T-helper 2 cell treated with Interferon-gamma antibody and Interleukin-4, amounts not matched to agents 5 μg/mL and 100 μg/mL, for 36 hours (primary cell): ENCODE measurements around the gene NHS.
"Not testable (repeated sequence)": the region's sequence is repeated elsewhere in the genome, so short reads cannot be mapped to it uniquely, and the experiment has no call there.

Experiments
- DNase-seq: peaks from one replicate; pipeline ENCODE4 v3.0.0; 2021; ENCODE audit warnings: low spot score
- H3K27ac Mint-ChIP-seq: one replicate; pipeline ENCODE4 v1.8.0; 2021; ENCODE audit warnings: mild to moderate bottlenecking, mixed read lengths
- H3K27me3 Mint-ChIP-seq: one replicate; pipeline ENCODE4 v1.8.0; 2021; ENCODE audit warnings: low read depth, mixed read lengths
- H3K36me3 Mint-ChIP-seq: one replicate; pipeline ENCODE4 v1.8.0; 2021; ENCODE audit warnings: low read depth, mixed read lengths
- H3K4me1 Mint-ChIP-seq: one replicate; pipeline ENCODE4 v1.8.0; 2021; ENCODE audit warnings: low read depth, mixed read lengths
- H3K4me3 Mint-ChIP-seq: one replicate; pipeline ENCODE4 v1.8.0; 2022; ENCODE audit warnings: mild to moderate bottlenecking, moderate library complexity, mixed read lengths
- H3K9me3 Mint-ChIP-seq: one replicate; pipeline ENCODE4 v1.8.0; 2021; ENCODE audit warnings: mixed read lengths

Gene NHS

GRCh38 chrX:17501746-17502145, 126.7 kb downstream of the NHS start:
- no peak for DNase-seq
- Mint-ChIP-seq H3K4me3 (no peak overlapping the region), H3K9me3 (no peaks in the 10 kb centered on the region), H3K27ac (no peak overlapping the region), H3K4me1 (no peaks in the 10 kb centered on the region), H3K36me3 (no peaks in the 10 kb centered on the region), H3K27me3 (no peaks in the 10 kb centered on the region)

GRCh38 chrX:17506352-17506751, 131.4 kb downstream of the NHS start:
- not testable (repeated sequence) for H3K27ac Mint-ChIP-seq, H3K4me3 Mint-ChIP-seq, DNase-seq, H3K27me3 Mint-ChIP-seq, H3K36me3 Mint-ChIP-seq, H3K4me1 Mint-ChIP-seq, H3K9me3 Mint-ChIP-seq

GRCh38 chrX:17511556-17511955, 136.6 kb downstream of the NHS start:
- no peaks in the 10 kb centered on the region for H3K4me1 Mint-ChIP-seq
- no peaks in the 10 kb centered on the region for H3K9me3 Mint-ChIP-seq
- DNase-seq: no peak
- no peaks in the 10 kb centered on the region for H3K27me3 Mint-ChIP-seq
- H3K36me3 Mint-ChIP-seq: no peaks in the 10 kb centered on the region
- H3K4me3 Mint-ChIP-seq: no peak overlapping the region
- H3K27ac Mint-ChIP-seq: no peak overlapping the region

- no peaks in the 10 kb centered on the region for H3K9me3 Mint-ChIP-seq
- H3K4me1 Mint-ChIP-seq: no peaks in the 10 kb centered on the region
- H3K27me3 Mint-ChIP-seq: no peaks in the 10 kb centered on the region
- DNase-seq: no peak
- no peak overlapping the region for H3K4me3 Mint-ChIP-seq
- no peaks in the 10 kb centered on the region for H3K36me3 Mint-ChIP-seq
- H3K27ac Mint-ChIP-seq: no peak overlapping the region
Observed at GRCh38 chrX:17519358-17519757, 144.4 kb downstream of the NHS start.

GRCh38 chrX:17520016-17520615, 145.1 kb downstream of the NHS start:
- H3K27me3 Mint-ChIP-seq: no peaks in the 10 kb centered on the region
- H3K4me1 Mint-ChIP-seq: no peaks in the 10 kb centered on the region
- no peak for DNase-seq
- H3K27ac Mint-ChIP-seq: no peak overlapping the region
- H3K36me3 Mint-ChIP-seq: no peaks in the 10 kb centered on the region
- H3K9me3 Mint-ChIP-seq: no peaks in the 10 kb centered on the region
- H3K4me3 Mint-ChIP-seq: no peak overlapping the region

GRCh38 chrX:17521871-17522693, 147.1 kb downstream of the NHS start:
- Mint-ChIP-seq H3K4me3 (no peak overlapping the region), H3K4me1 (no peaks in the 10 kb centered on the region), H3K36me3 (no peaks in the 10 kb centered on the region), H3K27ac (no peak overlapping the region), H3K27me3 (no peaks in the 10 kb centered on the region), H3K9me3 (no peaks in the 10 kb centered on the region)
- DNase-seq: no peak

GRCh38 chrX:17525266-17525665, 150.3 kb downstream of the NHS start:
- H3K4me1 Mint-ChIP-seq: peaks cover 4% of the 10 kb centered on the region
- H3K4me3 Mint-ChIP-seq: no peak overlapping the region
- no peak for DNase-seq
- no peaks in the 10 kb centered on the region for H3K9me3 Mint-ChIP-seq
- H3K27me3 Mint-ChIP-seq: peaks cover 3% of the 10 kb centered on the region
- no peak overlapping the region for H3K27ac Mint-ChIP-seq
- H3K36me3 Mint-ChIP-seq: no peaks in the 10 kb centered on the region

- H3K27ac Mint-ChIP-seq: no peak overlapping the region
- no peak overlapping the region for H3K4me3 Mint-ChIP-seq
- H3K4me1 Mint-ChIP-seq: peaks cover 4% of the 10 kb centered on the region
- no peak for DNase-seq
- H3K9me3 Mint-ChIP-seq: no peaks in the 10 kb centered on the region
- no peaks in the 10 kb centered on the region for H3K36me3 Mint-ChIP-seq
- peaks cover 3% of the 10 kb centered on the region for H3K27me3 Mint-ChIP-seq
Observed at GRCh38 chrX:17525762-17526555, 151.0 kb downstream of the NHS start.

- no peak overlapping the region for H3K27ac Mint-ChIP-seq
- H3K4me3 Mint-ChIP-seq: no peak overlapping the region
- no peak for DNase-seq
- no peaks in the 10 kb centered on the region for H3K9me3 Mint-ChIP-seq
- H3K36me3 Mint-ChIP-seq: no peaks in the 10 kb centered on the region
- H3K4me1 Mint-ChIP-seq: peaks cover 4% of the 10 kb centered on the region
- H3K27me3 Mint-ChIP-seq: peaks cover 3% of the 10 kb centered on the region
Observed at GRCh38 chrX:17527135-17527701, 152.2 kb downstream of the NHS start.

- no peak for DNase-seq
- peaks cover 4% of the 10 kb centered on the region for H3K4me1 Mint-ChIP-seq
- no peak overlapping the region for H3K4me3 Mint-ChIP-seq
- H3K27me3 Mint-ChIP-seq: peaks cover 3% of the 10 kb centered on the region
- H3K9me3 Mint-ChIP-seq: no peaks in the 10 kb centered on the region
- no peaks in the 10 kb centered on the region for H3K36me3 Mint-ChIP-seq
- no peak overlapping the region for H3K27ac Mint-ChIP-seq
Observed at GRCh38 chrX:17527922-17528321, 152.9 kb downstream of the NHS start.

- no peaks in the 10 kb centered on the region for H3K9me3 Mint-ChIP-seq
- H3K4me1 Mint-ChIP-seq: peaks cover 4% of the 10 kb centered on the region
- no peak for DNase-seq
- H3K36me3 Mint-ChIP-seq: no peaks in the 10 kb centered on the region
- no peak overlapping the region for H3K4me3 Mint-ChIP-seq
- no peak overlapping the region for H3K27ac Mint-ChIP-seq
- H3K27me3 Mint-ChIP-seq: peaks cover 3% of the 10 kb centered on the region
Observed at GRCh38 chrX:17529151-17529745, 154.2 kb downstream of the NHS start.

GRCh38 chrX:17531500-17531899, 156.5 kb downstream of the NHS start:
- Mint-ChIP-seq H3K27me3 (peaks cover 3% of the 10 kb centered on the region), H3K4me1 (peaks cover 4% of the 10 kb centered on the region), H3K9me3 (no peaks in the 10 kb centered on the region), H3K4me3 (no peak overlapping the region), H3K36me3 (no peaks in the 10 kb centered on the region), H3K27ac (no peak overlapping the region)
- no peak for DNase-seq

GRCh38 chrX:17535229-17535628, 160.2 kb downstream of the NHS start:
- DNase-seq: peak; percentile 4
- Mint-ChIP-seq H3K27me3 (no peaks in the 10 kb centered on the region), H3K4me1 (no peaks in the 10 kb centered on the region), H3K4me3 (no peak overlapping the region), H3K27ac (no peak overlapping the region), H3K36me3 (no peaks in the 10 kb centered on the region), H3K9me3 (no peaks in the 10 kb centered on the region)
